ENCODE data around the gene MYH8.

GRCh38 chr17:10344816-10345215 is 76.9 kb downstream of the MYH8 start:
- TF ChIP-seq CTCF (IDR thresholded peaks at IDR 0.05) = no peak
- no peak for TF ChIP-seq EZH2 (IDR thresholded peaks at IDR 0.05; ENCODE audit: borderline replicate concordance, insufficient read depth, low read depth, low read length, poor library complexity, severe bottlenecking)

Data from B cell (primary cell).